Endodermal cell (in vitro differentiated cells): ENCODE results near the gene DIPK1B. TPM values are rescaled to one million over a fixed set of nuclear protein-coding genes. Genes with fewer than 3 reads are reported as not detected.
A peak's percentile ranks its signal among the peaks of the same experiment; 100 is the strongest.

ENCODE experiments used
- DNase-seq: peaks from one replicate; pipeline ENCODE4 v3.0.0-alpha.2; 2017
- H3K27ac ChIP-seq: 2 replicates; pipeline ENCODE4 v1.5.1; 2013; ENCODE audit warnings: mild to moderate bottlenecking, low read depth, low read length, moderate library complexity
- H3K27me3 ChIP-seq: 2 replicates; pipeline ENCODE4 v1.6.1; 2013; ENCODE audit warnings: mild to moderate bottlenecking, low read length, moderate library complexity; ENCODE audit not compliant: insufficient read depth, control insufficient read depth, poor library complexity, severe bottlenecking
- H3K36me3 ChIP-seq: 2 replicates; pipeline ENCODE4 v1.7.0; 2013; ENCODE audit warnings: mild to moderate bottlenecking, low read length, moderate library complexity; ENCODE audit not compliant: control insufficient read depth, insufficient read depth
- H3K4me1 ChIP-seq: one replicate; pipeline ENCODE4 v1.7.0; 2013; ENCODE audit warnings: low read length; ENCODE audit not compliant: control insufficient read depth, insufficient read depth
- H3K4me3 ChIP-seq: 2 replicates; pipeline ENCODE4 v1.5.1; 2013; ENCODE audit warnings: mild to moderate bottlenecking, low read length, moderate library complexity
- H3K9ac ChIP-seq: 2 replicates; pipeline ENCODE4 v1.6.1; 2013; ENCODE audit warnings: mild to moderate bottlenecking, low read length, moderate library complexity; ENCODE audit not compliant: poor library complexity, severe bottlenecking; ENCODE audit errors: extremely low read depth
- H3K9me3 ChIP-seq: 2 replicates; pipeline ENCODE4 v1.6.1; 2013; ENCODE audit warnings: mild to moderate bottlenecking, low read length, moderate library complexity; ENCODE audit not compliant: control insufficient read depth
- H3K27ac Mint-ChIP-seq: 2 replicates; pipeline ENCODE4 v1.8.0; 2020; ENCODE audit warnings: mixed read lengths
- H3K27me3 Mint-ChIP-seq: 2 replicates; pipeline ENCODE4 v1.8.0; 2021; ENCODE audit warnings: mild to moderate bottlenecking, mixed read lengths; ENCODE audit not compliant: insufficient read depth
- H3K36me3 Mint-ChIP-seq: 2 replicates; pipeline ENCODE4 v1.8.0; 2020; ENCODE audit warnings: low read depth, mixed read lengths
- H3K4me1 Mint-ChIP-seq: 2 replicates; pipeline ENCODE4 v1.8.0; 2020; ENCODE audit warnings: mixed read lengths
- H3K4me3 Mint-ChIP-seq: 2 replicates; pipeline ENCODE4 v1.8.0; 2020; ENCODE audit warnings: mild to moderate bottlenecking, moderate library complexity, mixed read lengths
- H3K9me3 Mint-ChIP-seq: 2 replicates; pipeline ENCODE4 v1.8.0; 2020; ENCODE audit warnings: mild to moderate bottlenecking, mixed read lengths
- WGBS, 2 experiments: methylation state at CpG; one replicate each; pipeline versions ENCODE4 v1.1.5 to v1.1.7; 2013; ENCODE audit warnings: missing lambda C conversion rate in 2 of 2, mixed read lengths in 1 of 2; ENCODE audit not compliant: insufficient coverage in 1 of 2, insufficient read length in 1 of 2; 5-methylcytosine and 5-hydroxymethylcytosine counted together
- total RNA-seq, 2 donors: library from RNA; stranded (reverse); fragmentation: NEBNext Ultra II Directional in 1 of 2; extraction: Animal tissue kit (Norgen Biotek cat#: 25700) in 1 of 2; gene quantifications; 2 replicates in 1 of 2; 3 replicates in 1 of 2; pipeline ENCODE4 v1.2.1, GENCODE V29; 2021
- TF ChIP-seq, protein P1 (sequence below): fragments of 200-600 bp; sonication (generic); conservative IDR thresholded peaks from 2 replicates; pipeline ENCODE4 v1.5.0; 2021; ENCODE audit warnings: antibody characterized with exemption, mild to moderate bottlenecking

The DIPK1B gene
- total RNA-seq, 2 donors from 2014 or later = 35.1 to 45.4 TPM

DNA sequence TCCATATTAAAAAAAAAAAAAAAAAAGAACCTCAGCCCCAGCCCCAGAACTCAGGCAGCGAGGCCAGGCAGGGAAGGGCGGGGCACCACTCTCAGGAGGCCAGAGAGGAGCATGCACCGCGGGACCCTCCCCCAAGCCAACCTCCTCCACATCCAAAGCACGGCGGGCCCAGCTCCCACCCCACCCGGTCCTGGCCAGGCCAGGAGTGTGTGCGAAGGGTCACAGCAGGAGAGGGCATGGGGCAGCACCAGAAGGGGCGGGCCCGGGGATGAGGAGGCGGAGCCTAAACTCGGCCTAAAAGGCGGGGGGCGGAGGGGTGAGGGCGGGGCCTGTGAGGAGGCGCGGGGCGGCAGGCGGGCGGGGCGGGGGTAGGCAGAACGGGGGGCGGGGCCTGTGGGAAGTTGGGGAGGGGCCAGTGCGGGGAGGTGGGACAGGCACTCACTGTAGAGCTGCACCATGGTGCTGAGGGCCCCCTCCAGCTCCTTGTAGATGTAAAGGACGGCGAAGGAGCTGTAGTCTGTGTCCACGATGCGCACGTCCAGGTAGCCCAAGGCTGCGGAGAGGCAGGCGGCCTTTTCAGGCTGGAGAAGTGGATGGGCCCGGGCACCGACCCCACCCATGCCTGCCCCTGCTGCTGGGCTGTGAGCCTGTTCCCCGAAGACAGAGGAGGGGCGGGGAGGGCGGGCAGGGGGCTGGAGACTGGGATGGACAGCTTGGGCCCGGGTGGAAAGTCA is 50.7 kb downstream of the DIPK1B start:
- WGBS, 2 experiments = 20 to 26% methylated on average over 2 to 35 of the region's 37 CpGs
- peak; percentile 97 for DNase-seq
- Mint-ChIP-seq H3K27ac (no peak overlapping the region), H3K4me1 (no peaks in the 10 kb centered on the region), H3K4me3 (no peak overlapping the region), H3K9me3 (peaks cover 7% of the 10 kb centered on the region), H3K36me3 (no peaks in the 10 kb centered on the region), H3K27me3 (peaks cover 9% of the 10 kb centered on the region)
- Histone ChIP-seq H3K4me3 (no peak overlapping the region), H3K27me3 (no peaks in the 10 kb centered on the region), H3K4me1 (no peaks in the 10 kb centered on the region), H3K9ac (no peak overlapping the region), H3K36me3 (no peaks in the 10 kb centered on the region), H3K9me3 (no peaks in the 10 kb centered on the region), H3K27ac (no peak overlapping the region)
- TF ChIP-seq, protein P1, sequence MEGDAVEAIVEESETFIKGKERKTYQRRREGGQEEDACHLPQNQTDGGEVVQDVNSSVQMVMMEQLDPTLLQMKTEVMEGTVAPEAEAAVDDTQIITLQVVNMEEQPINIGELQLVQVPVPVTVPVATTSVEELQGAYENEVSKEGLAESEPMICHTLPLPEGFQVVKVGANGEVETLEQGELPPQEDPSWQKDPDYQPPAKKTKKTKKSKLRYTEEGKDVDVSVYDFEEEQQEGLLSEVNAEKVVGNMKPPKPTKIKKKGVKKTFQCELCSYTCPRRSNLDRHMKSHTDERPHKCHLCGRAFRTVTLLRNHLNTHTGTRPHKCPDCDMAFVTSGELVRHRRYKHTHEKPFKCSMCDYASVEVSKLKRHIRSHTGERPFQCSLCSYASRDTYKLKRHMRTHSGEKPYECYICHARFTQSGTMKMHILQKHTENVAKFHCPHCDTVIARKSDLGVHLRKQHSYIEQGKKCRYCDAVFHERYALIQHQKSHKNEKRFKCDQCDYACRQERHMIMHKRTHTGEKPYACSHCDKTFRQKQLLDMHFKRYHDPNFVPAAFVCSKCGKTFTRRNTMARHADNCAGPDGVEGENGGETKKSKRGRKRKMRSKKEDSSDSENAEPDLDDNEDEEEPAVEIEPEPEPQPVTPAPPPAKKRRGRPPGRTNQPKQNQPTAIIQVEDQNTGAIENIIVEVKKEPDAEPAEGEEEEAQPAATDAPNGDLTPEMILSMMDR = no peak

DNA sequence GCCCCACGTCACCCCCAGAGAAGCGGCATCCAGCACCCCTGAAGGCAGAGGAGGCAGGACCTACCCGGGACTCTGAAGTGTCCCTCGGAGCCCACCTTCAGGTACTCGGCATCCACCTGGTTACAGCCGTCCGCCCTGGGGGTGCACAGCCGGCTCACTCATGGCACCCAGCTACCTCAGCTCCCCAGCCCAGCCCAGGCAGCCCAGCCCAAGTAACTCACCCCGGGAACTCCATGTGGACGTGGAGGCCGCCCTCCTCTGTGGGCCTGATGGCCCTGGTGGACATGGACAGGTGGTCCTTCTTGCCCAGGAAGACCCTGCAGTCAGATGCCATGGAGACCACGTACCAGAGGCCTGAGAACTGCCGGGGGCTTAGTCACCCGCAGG is 51.3 kb downstream of the DIPK1B start:
- Mint-ChIP-seq H3K4me3 (no peak overlapping the region), H3K27me3 (peaks cover 9% of the 10 kb centered on the region), H3K9me3 (peaks cover 7% of the 10 kb centered on the region), H3K4me1 (no peaks in the 10 kb centered on the region), H3K27ac (no peak overlapping the region), H3K36me3 (no peaks in the 10 kb centered on the region)
- no peaks in the 10 kb centered on the region for H3K4me1 ChIP-seq
- DNase-seq = no peak
- WGBS, 2 experiments = 83 to 93% methylated on average over 6 to 14 of the region's 14 CpGs
- no peaks in the 10 kb centered on the region for H3K9me3 ChIP-seq
- no peaks in the 10 kb centered on the region for H3K36me3 ChIP-seq
- H3K27ac ChIP-seq = no peak overlapping the region
- H3K4me3 ChIP-seq = no peak overlapping the region
- H3K27me3 ChIP-seq = no peaks in the 10 kb centered on the region
- TF ChIP-seq, protein P1 = no peak
- H3K9ac ChIP-seq = no peak overlapping the region

DNA sequence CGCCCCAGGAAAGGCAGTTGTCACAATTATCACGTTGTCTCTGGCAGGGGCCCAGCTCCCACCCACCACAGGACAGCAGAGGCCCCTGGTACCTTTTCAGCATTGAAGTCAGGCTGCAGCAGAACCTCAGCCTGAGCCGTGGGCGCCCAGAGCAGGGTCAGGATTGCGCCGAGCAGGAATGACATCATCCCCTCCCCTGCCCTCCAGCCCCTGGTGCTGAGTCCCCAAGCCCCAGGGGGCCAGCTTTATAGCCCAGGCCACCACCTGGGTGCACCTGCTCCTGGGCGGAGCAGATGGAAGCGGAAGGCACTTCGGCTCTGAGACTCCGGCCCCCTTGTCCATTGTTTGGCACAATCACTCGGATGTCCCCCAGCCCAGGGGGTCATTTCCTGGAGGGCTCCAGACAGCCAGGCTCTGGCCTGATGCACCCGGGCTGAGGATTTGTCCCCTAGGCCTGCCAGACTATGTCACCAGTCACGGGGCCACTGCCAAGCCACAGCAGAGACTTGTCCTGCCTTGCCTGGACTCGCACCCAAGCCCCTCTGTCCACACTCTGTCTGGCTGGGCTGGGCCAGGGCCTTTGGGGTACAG is 52.0 kb downstream of the DIPK1B start, which contains the start of gene LCN15:
LCN15 (minus strand) TSS at position 218 of the 591 bp plus-strand sequence; CDS start at position 188, 30 bp downstream.
- no peak within 1 kb of the TSS for H3K27ac Mint-ChIP-seq
- no peaks in the 10 kb centered on the region for H3K4me1 Mint-ChIP-seq
- Histone ChIP-seq H3K4me1 (no peaks in the 10 kb centered on the region), H3K9ac (no peak within 1 kb of the TSS), H3K36me3 (no peaks in the 10 kb centered on the region), H3K4me3 (no peak within 1 kb of the TSS), H3K9me3 (no peaks in the 10 kb centered on the region), H3K27me3 (no peaks in the 10 kb centered on the region), H3K27ac (no peak within 1 kb of the TSS)
- H3K27me3 Mint-ChIP-seq = peaks cover 9% of the 10 kb centered on the region
- no peak for DNase-seq
- H3K9me3 Mint-ChIP-seq = peaks cover 7% of the 10 kb centered on the region
- 92 to 95% methylated on average over 9 to 14 of the region's 14 CpGs for WGBS, 2 experiments
- no peaks in the 10 kb centered on the region for H3K36me3 Mint-ChIP-seq
- H3K4me3 Mint-ChIP-seq = no peak within 1 kb of the TSS
- TF ChIP-seq, protein P1 = no peak
